ENCODE results near the gene ZKSCAN5.
"Not testable (repeated sequence)": the region's sequence is repeated elsewhere in the genome, so short reads cannot be mapped to it uniquely, and the experiment has no call there.

Gene ZKSCAN5

DNA sequence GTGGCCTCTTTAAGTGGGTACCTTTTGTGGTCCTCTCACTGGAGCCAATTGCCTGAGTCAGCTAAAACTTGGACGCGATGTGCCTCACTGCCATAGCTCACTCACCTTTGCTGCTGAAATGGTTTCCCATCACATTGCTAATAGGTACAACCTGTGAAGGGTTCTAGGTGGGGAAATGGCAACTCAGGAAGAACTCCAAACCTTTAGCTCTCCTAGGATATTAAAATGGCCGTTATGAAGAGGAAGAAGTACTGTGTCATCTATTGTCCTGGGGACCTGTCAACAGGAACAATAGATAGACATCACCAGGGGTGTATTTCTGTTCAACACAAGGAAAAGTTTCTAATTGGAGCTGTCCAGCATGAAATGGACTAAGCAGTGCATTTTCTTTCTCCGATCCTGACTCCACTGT, 52.7 kb downstream of the ZKSCAN5 start:
- no peak for DNase-seq

DNA sequence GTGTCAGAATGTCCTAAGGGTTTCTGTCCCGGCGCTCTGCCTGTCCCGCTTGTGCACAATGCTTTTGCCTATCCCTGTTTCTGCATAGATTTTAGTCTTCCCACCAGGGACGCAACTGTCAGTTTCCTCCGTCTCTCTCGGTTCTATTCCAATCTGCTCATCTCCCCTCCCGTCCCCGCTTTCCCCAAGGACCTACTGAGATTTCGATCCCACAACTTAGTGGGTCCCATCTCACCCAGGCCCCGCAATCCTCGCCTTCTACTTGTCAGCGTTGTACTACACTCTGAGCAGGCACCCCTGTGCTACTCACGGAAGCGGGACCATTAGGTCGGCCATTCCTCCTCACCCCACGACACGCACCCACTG, 53.5 kb downstream of the ZKSCAN5 start:
- no peak for DNase-seq

DNA sequence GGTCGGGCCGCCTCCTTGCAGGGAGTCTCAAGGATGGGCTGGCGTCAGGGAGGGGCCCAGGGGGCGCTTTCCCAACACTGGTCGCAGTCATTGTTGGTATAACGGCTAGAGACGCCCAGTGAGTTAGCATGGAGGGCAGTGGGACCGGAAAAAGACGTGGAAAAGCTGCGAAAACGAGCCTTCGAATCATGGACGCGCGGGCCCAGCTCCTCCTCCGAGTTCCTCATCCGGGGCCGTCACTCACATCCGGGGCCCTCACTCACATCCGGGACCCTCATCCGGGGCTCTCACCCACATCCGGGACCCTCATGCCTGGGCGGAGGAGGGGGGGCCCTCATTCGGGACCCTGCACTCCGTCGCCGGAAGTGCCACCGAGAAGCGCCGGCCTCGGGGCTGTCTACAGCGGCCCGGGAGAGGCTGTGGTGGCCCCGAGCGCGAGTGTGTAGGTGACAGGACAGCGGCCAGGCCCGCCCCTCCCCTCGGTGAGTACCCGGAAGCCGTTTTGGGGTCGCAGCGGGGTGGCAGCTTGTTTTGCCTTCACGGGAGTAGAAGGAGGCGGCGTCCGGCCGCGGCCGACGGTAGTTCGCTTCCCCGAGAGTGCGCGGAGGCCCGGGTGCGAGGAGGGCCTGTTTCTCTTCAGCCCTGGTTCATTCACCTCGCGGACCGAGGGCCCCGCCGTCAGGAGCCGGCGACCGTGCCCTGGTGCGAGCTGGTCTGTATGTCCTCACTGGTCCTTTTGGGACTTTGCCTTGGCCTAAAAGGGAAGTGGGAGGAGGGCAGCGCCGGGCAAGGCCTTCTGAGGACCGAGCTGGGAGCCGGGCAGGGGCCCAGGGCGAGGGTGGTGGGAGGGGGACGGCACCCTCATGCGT, 54.1 kb downstream of the ZKSCAN5 start, which contains the start of gene ZNF655:
Gene ZNF655, plus strand, starts transcription at position 337 of the 869 bp plus-strand sequence. CDS start 1,918 bp downstream, outside the sequence.
- peak; percentile 82 to 83 for DNase-seq

DNA sequence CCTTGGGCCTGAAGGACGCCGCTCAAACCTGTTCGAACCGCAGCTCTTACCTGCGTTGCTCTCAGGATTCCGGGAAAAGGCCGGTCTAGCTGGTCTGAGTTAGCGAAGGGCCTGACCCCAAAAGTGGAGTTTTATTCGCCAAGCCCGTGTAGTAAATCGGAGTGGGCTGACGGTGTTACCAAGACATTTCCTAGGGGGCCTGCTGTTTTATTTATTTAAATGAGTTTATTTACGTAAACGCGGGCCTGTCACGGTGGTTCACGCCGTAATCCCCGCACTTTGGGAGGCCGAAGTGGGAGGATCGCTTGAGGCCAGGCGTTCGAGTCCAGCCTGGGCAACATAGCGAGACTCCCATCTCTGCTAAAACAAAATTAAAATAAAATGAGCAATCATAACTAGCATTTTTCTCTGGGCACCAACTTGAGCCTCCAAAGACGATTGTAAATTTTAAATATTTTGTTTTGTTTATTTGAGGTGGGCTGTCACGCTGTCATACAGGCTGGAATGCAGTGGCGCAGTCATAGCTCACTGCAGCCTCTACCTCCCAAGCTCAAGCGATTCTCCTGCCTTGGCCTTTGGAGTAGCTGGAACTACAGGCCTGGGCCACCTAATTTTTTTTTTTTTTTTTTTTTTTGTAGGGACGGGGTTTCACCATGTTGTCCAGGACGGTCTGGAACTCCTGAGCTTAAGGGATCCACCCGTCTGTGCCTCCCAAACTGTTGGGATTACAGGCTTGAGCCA, 54.9 kb downstream of the ZKSCAN5 start:
- DNase-seq, result no peak

DNA sequence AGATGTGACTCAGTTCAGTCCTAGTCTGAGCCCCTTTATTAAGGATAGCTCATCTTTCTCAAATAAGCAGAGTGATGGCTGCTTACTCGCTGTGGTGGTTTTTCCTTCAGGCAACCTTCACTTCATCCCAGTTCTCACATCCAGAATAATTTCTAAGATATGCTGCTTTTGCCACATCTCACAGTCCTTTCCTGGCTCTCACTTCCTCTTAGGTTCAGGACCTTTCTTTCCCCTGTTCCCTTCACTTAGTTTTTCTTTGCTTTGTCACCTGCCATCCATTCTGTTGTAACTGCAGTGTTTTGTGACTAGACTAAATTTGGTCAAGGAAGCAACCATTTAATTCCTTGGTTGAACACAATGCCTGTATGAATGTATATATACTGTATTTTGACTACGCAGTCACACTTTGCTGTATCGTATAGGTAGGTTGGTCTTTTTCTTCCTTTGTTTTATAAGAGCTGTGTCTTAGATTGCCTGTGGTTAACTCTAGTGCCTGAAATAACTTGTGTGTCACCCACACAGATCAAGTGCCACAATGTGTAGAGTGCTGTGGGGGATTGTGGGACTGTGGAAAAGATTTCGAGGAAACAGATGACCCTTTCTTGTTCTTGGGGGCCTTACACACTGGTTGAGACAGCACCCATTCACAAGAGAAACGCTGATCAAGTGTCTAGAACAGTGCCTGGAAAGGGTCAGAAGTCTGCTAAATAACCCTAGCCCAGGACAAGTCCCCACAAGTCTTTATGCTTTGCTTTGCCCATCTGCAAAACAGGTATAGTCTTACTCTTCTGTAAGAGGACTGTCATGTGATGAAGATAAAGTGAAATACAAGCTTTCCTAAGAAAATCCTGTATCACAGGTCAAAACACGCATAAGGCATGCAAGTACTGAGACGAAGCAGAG, 56.6 kb downstream of the ZKSCAN5 start:
- no peak for DNase-seq

DNA sequence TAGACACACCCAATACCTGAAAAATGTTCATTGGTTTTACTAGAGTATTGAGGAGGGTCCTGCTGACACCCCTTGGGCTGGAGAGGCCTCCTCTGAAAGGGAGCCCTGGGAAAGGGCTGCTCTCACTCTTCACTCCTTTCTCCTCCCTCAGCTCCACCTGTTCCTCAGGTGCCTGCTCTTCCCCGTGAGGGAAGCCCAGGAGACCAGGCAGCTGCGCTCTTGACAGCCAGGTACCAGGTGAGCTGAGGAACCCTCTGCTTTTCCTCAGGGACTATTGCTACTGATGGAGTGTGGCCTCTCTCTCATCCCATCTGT, 57.2 kb downstream of the ZKSCAN5 start:
- no peak for DNase-seq

DNA sequence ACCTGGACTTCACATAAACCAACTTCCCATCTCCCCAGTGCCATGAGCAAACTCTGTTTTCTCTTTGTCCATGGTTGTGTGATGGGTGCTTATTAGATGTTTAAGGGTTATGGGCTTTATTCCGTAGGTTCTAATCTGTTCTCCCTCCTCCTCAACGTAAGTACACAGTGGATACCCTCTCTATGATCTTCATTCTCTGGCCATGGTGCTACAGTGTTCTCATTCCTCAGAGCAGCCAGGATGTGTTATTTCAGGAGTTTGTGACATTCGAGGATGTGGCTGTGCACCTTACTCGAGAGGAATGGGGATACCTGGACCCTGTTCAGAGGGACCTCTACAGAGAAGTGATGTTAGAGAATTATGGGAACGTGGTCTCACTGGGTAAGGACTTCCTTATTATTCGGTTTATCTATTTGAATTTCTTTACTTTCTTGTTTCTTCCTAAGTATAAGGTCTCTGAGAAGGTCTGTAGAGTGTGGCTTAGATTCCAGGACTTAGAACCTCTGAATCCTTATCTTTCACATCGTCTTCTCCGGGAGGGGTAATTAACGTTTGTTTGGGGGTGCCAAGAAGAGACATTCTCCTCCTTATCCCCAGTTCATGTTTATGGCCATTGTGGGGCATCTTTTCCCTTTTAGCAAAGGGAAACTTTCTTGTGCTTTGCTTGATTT, 57.8 kb downstream of the ZKSCAN5 start:
- DNase-seq, result no peak

DNA sequence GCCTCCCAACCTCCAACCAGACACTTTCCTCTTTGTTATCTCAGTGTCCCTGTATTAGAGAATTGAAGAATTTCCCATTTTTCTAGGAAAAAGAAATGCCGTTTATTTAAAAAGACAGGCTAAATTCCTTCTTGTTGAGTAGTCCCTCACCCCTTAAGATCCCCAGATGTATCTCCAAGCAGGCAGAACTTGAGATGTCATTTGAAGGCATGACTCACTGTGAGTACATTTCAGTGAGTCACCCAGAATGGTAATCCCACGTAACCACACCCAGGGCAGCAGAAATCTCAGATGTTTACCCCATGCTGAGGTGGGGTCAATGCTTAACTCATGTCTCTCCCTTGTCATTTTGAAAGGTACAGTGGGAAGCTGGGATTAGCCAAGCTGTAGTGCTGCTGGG, 58.4 kb downstream of the ZKSCAN5 start:
- DNase-seq, result peak in 1 of 2 experiments; percentile 53

DNA sequence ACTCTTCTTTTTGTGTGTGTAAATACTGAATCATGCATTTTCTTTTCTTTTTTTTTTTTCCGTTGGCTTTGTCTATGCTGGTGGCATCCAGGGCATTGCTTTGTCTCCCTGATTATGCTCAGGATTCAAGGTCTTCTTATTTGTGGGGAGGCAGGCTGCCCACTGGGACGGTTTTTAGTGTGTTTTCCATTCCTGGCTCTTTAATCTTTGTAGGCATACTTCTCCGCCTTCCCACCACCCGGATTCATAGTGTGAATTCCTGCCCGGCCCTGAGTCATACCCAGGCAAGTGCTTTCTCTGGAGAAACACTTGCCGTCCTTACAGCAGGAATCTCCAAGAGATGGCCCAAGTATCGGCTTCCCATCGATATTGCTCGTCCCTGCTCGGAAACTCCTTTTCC, 59.2 kb downstream of the ZKSCAN5 start:
- DNase-seq, result no peak

DNA sequence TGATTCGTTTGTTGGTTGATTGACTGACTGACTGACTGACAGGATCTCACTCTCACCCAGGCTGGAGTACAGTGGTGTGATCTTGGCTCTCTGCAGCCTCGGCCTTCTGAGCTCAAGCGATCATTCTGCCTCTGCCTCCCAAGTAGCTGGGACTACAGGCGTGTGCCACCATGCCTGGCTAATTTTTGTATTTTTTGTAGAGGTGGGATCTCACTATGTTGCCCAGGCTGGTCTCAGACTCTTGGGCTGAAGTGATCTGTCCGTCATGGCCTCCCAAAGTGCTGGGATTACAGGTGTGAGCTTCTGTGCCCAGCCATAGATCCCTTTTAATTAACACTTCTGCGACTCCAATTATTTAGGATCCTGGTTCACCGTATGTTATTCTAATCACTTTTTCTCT, 64.3 kb downstream of the ZKSCAN5 start:
- DNase-seq, result not testable (repeated sequence)

DNA sequence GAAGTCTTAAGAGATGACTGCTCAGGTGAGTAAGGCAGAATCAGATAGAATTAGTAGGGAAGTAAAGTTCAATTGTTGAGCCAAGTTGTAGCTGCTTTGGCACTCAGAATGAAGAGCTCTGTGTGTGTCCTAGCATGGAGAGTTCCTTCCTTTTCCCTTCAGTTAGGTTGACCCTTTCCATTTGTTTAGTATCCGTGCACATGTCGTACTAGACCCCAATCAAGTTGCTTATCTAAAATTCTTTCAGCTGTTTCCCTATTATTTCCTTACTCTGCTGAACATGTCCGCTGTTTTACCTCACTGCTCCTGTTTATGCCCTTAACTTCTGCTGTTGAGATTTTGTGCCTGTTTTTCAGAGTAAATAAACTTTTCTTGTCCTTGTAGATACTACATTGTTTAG, 67.3 kb downstream of the ZKSCAN5 start:
- no peak for DNase-seq

DNA sequence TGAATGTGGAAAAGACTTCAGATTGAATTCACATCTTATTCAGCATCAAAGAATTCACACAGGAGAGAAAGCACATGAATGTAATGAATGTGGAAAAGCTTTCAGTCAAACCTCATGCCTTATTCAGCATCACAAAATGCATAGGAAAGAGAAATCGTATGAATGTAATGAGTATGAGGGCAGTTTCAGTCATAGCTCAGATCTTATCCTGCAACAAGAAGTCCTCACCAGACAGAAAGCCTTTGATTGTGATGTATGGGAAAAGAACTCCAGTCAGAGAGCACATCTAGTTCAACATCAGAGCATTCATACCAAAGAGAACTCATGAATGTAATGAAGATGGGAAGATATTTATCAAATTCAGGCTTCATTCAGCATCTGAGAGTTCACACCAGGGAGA, 68.8 kb downstream of the ZKSCAN5 start:
- no peak for DNase-seq

DNA sequence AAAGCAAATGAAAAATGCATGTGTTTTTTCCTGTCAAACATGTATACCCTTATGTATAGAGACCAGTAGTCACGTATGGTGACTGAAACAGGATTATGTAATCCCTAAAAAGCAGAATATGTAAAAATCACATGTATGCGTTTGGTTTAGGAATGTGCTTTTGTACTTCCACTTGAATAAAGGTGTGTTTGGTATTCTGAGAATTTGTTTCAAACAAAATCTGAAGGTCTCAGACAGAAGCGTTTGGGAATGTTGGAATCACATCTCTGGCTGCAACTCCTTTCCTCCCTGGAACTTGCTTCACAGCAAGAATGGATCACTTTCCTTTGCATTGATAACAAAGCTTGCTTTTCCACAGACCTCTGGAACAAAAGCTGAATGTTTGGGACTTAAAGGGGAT, 71.8 kb downstream of the ZKSCAN5 start:
- no peak for DNase-seq

DNA sequence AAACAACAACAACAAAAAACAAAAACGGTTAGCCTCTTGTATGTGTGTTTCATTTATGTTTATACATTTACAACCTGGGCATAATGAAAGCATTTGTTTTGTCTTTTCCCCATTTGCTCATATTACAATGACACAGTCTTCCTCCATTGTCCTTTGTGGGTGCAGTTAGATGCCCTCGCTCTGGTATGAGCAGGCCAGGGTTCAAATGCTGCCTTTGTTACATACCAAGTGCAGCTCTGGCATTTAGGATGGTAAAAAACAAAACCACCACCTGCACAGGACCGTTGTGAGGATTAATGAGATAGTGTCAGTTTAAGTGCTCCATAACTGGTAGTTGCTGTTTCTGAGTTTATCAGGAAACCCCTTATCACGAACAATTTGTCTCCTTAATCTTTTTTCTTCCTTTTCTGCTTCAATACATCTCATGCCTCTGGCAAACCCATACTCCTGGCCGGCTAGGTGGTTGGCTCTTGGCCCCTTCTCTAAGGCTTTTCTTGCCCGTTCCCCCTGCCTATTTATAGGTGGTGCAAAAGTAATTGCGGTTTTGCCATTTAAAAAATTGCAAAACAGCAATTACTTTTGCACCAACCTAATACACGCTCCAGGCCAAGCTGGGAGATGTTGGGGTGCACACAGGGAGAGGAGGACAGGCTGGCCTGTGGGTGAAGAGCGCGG, 75.0 kb downstream of the ZKSCAN5 start:
- no peak for DNase-seq

DNA sequence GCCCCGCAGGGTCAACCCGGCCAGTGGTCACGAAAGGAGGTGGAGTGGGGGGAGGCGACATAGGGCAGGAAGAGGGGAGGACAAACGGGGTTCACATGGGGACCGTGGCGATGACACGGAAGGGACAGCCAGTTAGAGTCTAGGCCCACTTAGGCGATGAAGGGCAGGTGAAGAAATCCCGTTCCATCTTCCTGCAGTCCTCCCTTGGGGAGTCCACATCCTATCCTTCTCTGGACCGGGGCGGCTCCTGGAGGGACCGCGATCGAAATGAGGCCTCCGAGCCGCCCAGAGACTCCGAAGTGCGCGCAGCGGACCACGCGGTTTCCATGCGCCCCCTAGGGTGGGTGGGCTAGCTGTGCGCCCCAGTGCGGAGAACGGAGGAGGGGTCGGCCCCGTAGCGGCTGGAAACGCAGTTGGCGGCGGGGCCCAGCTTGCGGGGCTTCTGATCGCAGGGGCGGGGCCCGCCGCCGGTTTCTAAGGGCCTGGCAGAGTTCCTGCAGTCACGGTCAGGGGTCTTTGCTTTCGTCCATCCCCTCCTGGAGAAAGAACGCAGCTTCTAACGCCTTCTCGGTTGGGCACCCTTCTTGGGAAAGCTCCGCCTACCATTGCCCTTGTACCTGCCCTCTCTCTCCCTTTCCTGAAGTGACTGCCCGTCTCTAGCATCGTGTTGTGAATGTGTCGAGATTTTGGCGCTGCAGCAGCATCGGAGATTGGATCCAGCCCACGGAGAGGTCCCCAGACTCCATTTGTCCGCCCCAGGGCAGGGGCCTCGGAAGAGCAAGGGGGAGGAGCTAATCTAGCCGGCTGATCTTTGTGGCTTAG, 75.7 kb downstream of the ZKSCAN5 start:
- peak; percentile 52 to 63 for DNase-seq

DNA sequence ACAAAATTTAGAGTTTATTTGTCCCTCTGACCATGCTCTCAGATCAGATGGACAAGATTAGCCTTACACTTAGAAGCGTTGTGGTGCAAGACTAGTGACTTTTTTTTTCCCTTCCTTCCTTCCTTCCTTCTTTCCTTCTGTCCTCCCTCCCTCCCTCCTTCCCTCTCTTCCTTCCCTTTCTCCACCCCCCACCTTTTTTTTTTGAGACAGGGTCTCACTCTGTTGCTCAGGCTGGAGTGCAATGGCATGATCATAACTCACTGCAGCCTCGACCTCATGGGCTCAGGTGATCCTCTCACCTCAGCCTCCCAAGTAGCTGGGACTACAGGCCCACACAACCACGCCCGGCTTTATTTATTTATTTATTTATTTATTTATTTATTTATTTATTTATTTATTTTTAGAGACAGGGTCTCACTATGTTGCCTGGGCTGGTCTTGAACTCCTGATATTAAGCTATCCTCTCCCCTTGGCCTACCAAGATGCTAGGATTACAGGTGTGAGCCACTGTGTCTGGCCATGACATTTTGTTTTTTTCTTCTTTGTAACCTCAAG, 76.4 kb downstream of the ZKSCAN5 start:
- DNase-seq, result not testable (repeated sequence)

All from stimulated activated CD4-positive, alpha-beta T cell treated with anti-CD3 and anti-CD28 coated beads, Interleukin-4, amount 100 ng/mL, for 4 hours (primary cell).